ENCODE results near the gene PDE7B. TPM values are rescaled to one million over a fixed set of nuclear protein-coding genes. Genes with fewer than 3 reads are reported as not detected.

The PDE7B gene
- total and polyA plus RNA-seq, 2 of the 8 experiments (the other 6 are each of a cell fraction or from before 2014, with no cell fraction given) = not detected

- TF ChIP-seq TEAD4 (IDR thresholded peaks at IDR 0.05; ENCODE audit: low read depth, low read length) (no peak), NRF1 (IDR thresholded peaks at IDR 0.05; ENCODE audit: low read depth, low read length) (no peak)
Measured at GRCh38 chr6:135904666-135905065, 53.2 kb downstream of the PDE7B start (continued).

Data from H1 (cell line).